Liver (tissue), 9 donors: ENCODE measurements around the gene LCN10. TPM values are rescaled to one million over a fixed set of nuclear protein-coding genes. Genes with fewer than 3 reads are reported as not detected.

Experiments
- DNase-seq: peaks from one replicate; pipeline ENCODE4 v3.0.0-alpha.2; 2017; ENCODE audit warnings: low spot score
- H3K27ac ChIP-seq, 2 donors: one replicate each; pipeline ENCODE4 v1.7.0; 2013; ENCODE audit warnings: inconsistent platforms in 2 of 2, low read length in 2 of 2, control low read depth in 1 of 2, low read depth in 1 of 2, mild to moderate bottlenecking in 1 of 2
- H3K27me3 ChIP-seq, 4 donors: one replicate each; pipeline versions ENCODE4 v1.6.1 to v1.7.0; 2013; ENCODE audit warnings: low read length in 3 of 4, inconsistent platforms in 1 of 4, mild to moderate bottlenecking in 1 of 4, moderate library complexity in 1 of 4; ENCODE audit not compliant: control insufficient read depth in 4 of 4, insufficient read depth in 4 of 4
- H3K36me3 ChIP-seq, 4 donors: one replicate each; pipeline versions ENCODE4 v1.6.1 to v1.7.0; 2013; ENCODE audit warnings: low read length in 3 of 4, mild to moderate bottlenecking in 3 of 4, low read depth in 1 of 4, moderate library complexity in 1 of 4; ENCODE audit not compliant: control insufficient read depth in 4 of 4, insufficient read depth in 3 of 4
- H3K4me1 ChIP-seq, 4 donors: one replicate each; pipeline versions ENCODE4 v1.6.1 to v1.7.0; 2013; ENCODE audit warnings: low read length in 3 of 4, mild to moderate bottlenecking in 3 of 4, moderate library complexity in 1 of 4; ENCODE audit not compliant: control insufficient read depth in 4 of 4, insufficient read depth in 4 of 4
- H3K4me3 ChIP-seq, 3 donors: one replicate each; pipeline versions ENCODE4 v1.6.1 to v1.7.0; 2013; ENCODE audit warnings: low read length in 3 of 3, control low read depth in 1 of 3, low read depth in 1 of 3, mild to moderate bottlenecking in 1 of 3
- H3K9ac ChIP-seq, 2 donors: one replicate each; pipeline ENCODE4 v1.7.0; 2013; ENCODE audit warnings: low read length in 2 of 2, mild to moderate bottlenecking in 2 of 2, moderate library complexity in 2 of 2, control low read depth in 1 of 2, low read depth in 1 of 2
- H3K9me3 ChIP-seq, 4 donors: one replicate each; pipeline versions ENCODE4 v1.6.1 to v1.7.0; 2013; ENCODE audit warnings: low read length in 3 of 4; ENCODE audit not compliant: control insufficient read depth in 4 of 4
- ATF3 ChIP-seq: IDR thresholded peaks from 2 replicates; pipeline ENCODE4 v1.6.1; 2016; ENCODE audit warnings: antibody characterized with exemption
- CTCF ChIP-seq: fragments of 150-350 bp; IDR thresholded peaks from 2 replicates; pipeline ENCODE4 v1.5.1; 2017; ENCODE audit warnings: improper control_type of control experiment, low read depth, low read length; ENCODE audit not compliant: missing input control
- EGR1 ChIP-seq, 2 donors: IDR thresholded peaks; 2 replicates each; pipeline ENCODE4 v1.6.1; 2016 to 2018; ENCODE audit warnings: antibody characterized with exemption in 2 of 2, low read depth in 2 of 2
- FOXA1 ChIP-seq: IDR thresholded peaks from 2 replicates; pipeline ENCODE4 v1.6.1; 2016; ENCODE audit warnings: antibody characterized with exemption
- FOXA2 ChIP-seq: IDR thresholded peaks from 2 replicates; pipeline ENCODE4 v1.6.1; 2016; ENCODE audit warnings: antibody characterized with exemption
- GABPA ChIP-seq, 2 donors: IDR thresholded peaks in 1 of 2; conservative IDR thresholded peaks in 1 of 2; 2 replicates each; pipeline ENCODE4 v1.6.1; 2016; ENCODE audit warnings: antibody characterized with exemption in 2 of 2, mild to moderate bottlenecking in 1 of 2, moderate library complexity in 1 of 2
- HNF4A ChIP-seq, 2 donors: conservative IDR thresholded peaks; 2 replicates each; pipeline ENCODE4 v1.6.1; 2016; ENCODE audit warnings: antibody characterized with exemption in 2 of 2, mild to moderate bottlenecking in 2 of 2
- HNF4G ChIP-seq: IDR thresholded peaks from 2 replicates; pipeline ENCODE4 v1.6.1; 2016; ENCODE audit warnings: antibody characterized with exemption
- JUND ChIP-seq, 2 donors: IDR thresholded peaks; 2 replicates each; pipeline ENCODE4 v1.6.1; 2016; ENCODE audit warnings: antibody characterized with exemption in 2 of 2
- MAX ChIP-seq: IDR thresholded peaks from 2 replicates; pipeline ENCODE4 v1.6.1; 2016; ENCODE audit warnings: antibody characterized with exemption
- NR2F2 ChIP-seq: IDR thresholded peaks from 2 replicates; pipeline ENCODE4 v1.6.1; 2016; ENCODE audit warnings: antibody characterized with exemption
- RAD21 ChIP-seq, 2 donors: IDR thresholded peaks; 2 replicates each; pipeline ENCODE4 v1.6.1; 2016; ENCODE audit warnings: antibody characterized with exemption in 2 of 2, mild to moderate bottlenecking in 2 of 2
- REST ChIP-seq: IDR thresholded peaks from 2 replicates; pipeline ENCODE4 v1.6.1; 2016; ENCODE audit warnings: antibody characterized with exemption, mild to moderate bottlenecking
- RXRA ChIP-seq, 2 donors: IDR thresholded peaks; 2 replicates each; pipeline ENCODE4 v1.6.1; 2017 to 2018; ENCODE audit warnings: antibody characterized with exemption in 2 of 2, mild to moderate bottlenecking in 1 of 2
- SP1 ChIP-seq: IDR thresholded peaks from 2 replicates; pipeline ENCODE4 v1.6.1; 2018; ENCODE audit warnings: antibody characterized with exemption, mild to moderate bottlenecking
- TAF1 ChIP-seq: conservative IDR thresholded peaks from 2 replicates; pipeline ENCODE4 v1.6.1; 2016; ENCODE audit warnings: antibody characterized with exemption, mild to moderate bottlenecking
- YY1 ChIP-seq: IDR thresholded peaks from 2 replicates; pipeline ENCODE4 v1.6.1; 2016; ENCODE audit warnings: antibody characterized with exemption, mild to moderate bottlenecking
- ZBTB33 ChIP-seq: IDR thresholded peaks from 2 replicates; pipeline ENCODE4 v1.6.1; 2016; ENCODE audit warnings: antibody characterized with exemption
- whole genome bisulfite sequencing: extraction: QIAGEN DNeasy Blood & Tissue Kit; methylation state at CpG from one replicate; pipeline ENCODE4 v1.1.7; 2013; 5-methylcytosine and 5-hydroxymethylcytosine counted together
- polyA plus RNA-seq, 2 donors: library from polyadenylated mRNA; stranded (reverse) in 1 of 2; unstranded in 1 of 2; fragments of 200-250 nt in 1 of 2; fragments of >200 nt in 1 of 2; fragmentation: Nextera tagmentation in 1 of 2; extraction: Ambion mirVana in 1 of 2; gene quantifications; one replicate each; pipeline versions ENCODE4 v1.2.1 to v1.2.3, GENCODE V29; 2013 to 2015
- total RNA-seq, 2 donors: library from RNA; depleted of rRNA; stranded (reverse); fragments of >200 nt; gene quantifications; one replicate each; pipeline ENCODE4 v1.2.3, GENCODE V29; 2014
- donor health status: healthy.
- donor health status: healthy.
- donor health status: healthy.
- donor health status: healthy.
- donor health status: healthy.

Gene LCN10
- total and polyA plus RNA-seq, 4 donors = 0.08 to 0.14 (median 0.11) TPM

GRCh38 chr9:136728080-136728547, 14.6 kb downstream of the LCN10 start:
- DNase-seq = peak; percentile 93
- Histone ChIP-seq H3K9ac (peak overlapping the region; percentile 22 to 82), H3K36me3 (peaks cover 12 to 26% (median 19%) of the 10 kb centered on the region in 4 donors), H3K27me3 (no peaks in the 10 kb centered on the region), H3K4me3 (peak overlapping the region; percentile 70 to 99 (median 77)), H3K4me1 (peaks cover 0 to 44% (median 33%) of the 10 kb centered on the region in 4 donors), H3K9me3 (no peaks in the 10 kb centered on the region), H3K27ac (peak overlapping the region; percentile 55 to 85)
- TF ChIP-seq FOXA1 = no peak
- TF ChIP-seq SP1 = peak; percentile 64
- TF ChIP-seq ATF3 = no peak
- TF ChIP-seq REST = peak; percentile 79
- peak in 1 of 2 donors; percentile 49 for TF ChIP-seq RAD21 (IDR thresholded peaks at IDR 0.05)
- peak; percentile 62 for TF ChIP-seq YY1
- TF ChIP-seq NR2F2 = no peak
- TF ChIP-seq RXRA (IDR thresholded peaks at IDR 0.05) = peak in 1 of 2 donors; percentile 13
- no peak for TF ChIP-seq FOXA2
- no peak for TF ChIP-seq HNF4A (conservative IDR thresholded peaks at IDR 0.05)
- peak; percentile 90 for TF ChIP-seq CTCF
- no peak for TF ChIP-seq MAX
- TF ChIP-seq HNF4G = no peak
- TF ChIP-seq EGR1 (IDR thresholded peaks at IDR 0.05; ENCODE audit: low read depth in 2 of 2) = no peak
- no peak for TF ChIP-seq GABPA (IDR thresholded peaks at IDR 0.05 in 1 of 2, conservative IDR thresholded peaks at IDR 0.05 in 1 of 2)
- TF ChIP-seq JUND (IDR thresholded peaks at IDR 0.05) = no peak
- TF ChIP-seq TAF1 = peak; percentile 96
- TF ChIP-seq ZBTB33 = no peak
- WGBS = under 1% methylated on average over 66 of the region's 66 CpGs
